AG04449 (cell line): ENCODE results near the gene GRM2.
"Not testable (repeated sequence)": the region's sequence is repeated elsewhere in the genome, so short reads cannot be mapped to it uniquely, and the experiment has no call there.

Experiments used
- CTCF ChIA-PET: fragments of 350-600 bp; formaldehyde crosslinking; extraction: SDS; loops from one replicate; lab custom pipeline; 2021; ENCODE audit warnings: antibody characterized with exemption; lab: Yijun Ruan, JAX
- POLR2A ChIA-PET: fragments of 400-600, 350-600 bp; formaldehyde crosslinking; extraction: SDS; loops from one replicate; lab custom pipeline; 2020; ENCODE audit warnings: antibody characterized with exemption, inconsistent platforms; lab: Yijun Ruan, JAX
- DNase-seq: peaks from one replicate; pipeline ENCODE4 v3.0.0-alpha.2; 2010; ENCODE audit warnings: low read depth, low spot score
- H3K4me3 ChIP-seq: 2 replicates; pipeline ENCODE4 v1.5.1; 2011; ENCODE audit warnings: low read depth, mild to moderate bottlenecking, control low read depth, low read length
- CTCF ChIP-seq: IDR thresholded peaks from one replicate; pipeline ENCODE4 v1.5.1; 2011; ENCODE audit warnings: mild to moderate bottlenecking, moderate library complexity, low read length, control low read depth, inconsistent platforms; ENCODE audit not compliant: insufficient read depth; ENCODE audit errors: missing control alignments

GRM2 gene

GRCh38 chr3:51729042-51729633 is 22.3 kb downstream of the GRM2 start:
- TF ChIP-seq CTCF, result no peak
- CTCF ChIA-PET, result interaction anchor here (1.7 kb wide), 1 partner anchor 10 kb away, joined by 6 read pairs; no protein-coding TSS in a partner anchor
- no peak for DNase-seq
- H3K4me3 ChIP-seq, result no peak overlapping the region
- POLR2A ChIA-PET, result no interaction called here

GRCh38 chr3:51733859-51734571 is 27.1 kb downstream of the GRM2 start:
- ChIA-PET CTCF (interaction anchor here (1.4 kb wide), 1 partner anchor 66 kb away, joined by 5 read pairs; no protein-coding TSS in a partner anchor), POLR2A (no interaction called here)
- TF ChIP-seq CTCF, result no peak
- no peak overlapping the region for H3K4me3 ChIP-seq
- DNase-seq, result no peak

- POLR2A ChIA-PET, result no interaction called here
- DNase-seq, result no peak
- H3K4me3 ChIP-seq, result no peak overlapping the region
- no peak for TF ChIP-seq CTCF
- CTCF ChIA-PET, result interaction anchor here (0.8 to 1.4 kb wide), 2 partner anchors 16 to 66 kb away, joined by 3 to 5 read pairs; no protein-coding TSS in a partner anchor
These were observed 27.7 kb downstream of the GRM2 start for GRCh38 chr3:51734572-51734907.

GRCh38 chr3:51735039-51735438 is 28.2 kb downstream of the GRM2 start:
- ChIA-PET POLR2A (no interaction called here), CTCF (interaction anchor here (0.8 kb wide), 1 partner anchor 16 kb away, joined by 3 read pairs; no protein-coding TSS in a partner anchor)
- no peak for DNase-seq
- no peak overlapping the region for H3K4me3 ChIP-seq
- no peak for TF ChIP-seq CTCF

- no peak overlapping the region for H3K4me3 ChIP-seq
- CTCF ChIA-PET, result no interaction called here
- no peak for DNase-seq
- no peak for TF ChIP-seq CTCF
- POLR2A ChIA-PET, result no interaction called here
These were observed 29.1 kb downstream of the GRM2 start for GRCh38 chr3:51735950-51736349.

DNA sequence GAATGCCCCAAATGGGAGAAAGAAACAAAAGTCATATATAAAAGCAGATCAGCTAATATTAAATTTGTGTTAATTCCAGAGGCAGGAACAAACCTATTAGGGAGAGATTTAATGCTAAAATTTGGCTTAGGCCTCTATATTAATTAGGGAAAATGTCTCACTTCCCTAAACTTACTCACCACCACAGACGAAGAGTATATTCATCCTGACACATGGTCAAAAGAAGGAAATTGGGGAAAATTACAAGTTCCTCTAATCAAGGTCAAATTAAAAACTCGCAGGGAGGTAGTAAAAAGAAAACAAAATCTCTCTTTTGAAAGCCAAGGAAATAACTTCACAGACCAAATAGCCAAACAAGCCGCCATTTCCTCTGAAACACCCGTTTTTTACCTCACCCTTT is 32.2 kb downstream of the GRM2 start:
- no peak for DNase-seq
- CTCF ChIA-PET, result no interaction called here
- no peak for TF ChIP-seq CTCF
- POLR2A ChIA-PET, result no interaction called here
- no peak overlapping the region for H3K4me3 ChIP-seq

DNA sequence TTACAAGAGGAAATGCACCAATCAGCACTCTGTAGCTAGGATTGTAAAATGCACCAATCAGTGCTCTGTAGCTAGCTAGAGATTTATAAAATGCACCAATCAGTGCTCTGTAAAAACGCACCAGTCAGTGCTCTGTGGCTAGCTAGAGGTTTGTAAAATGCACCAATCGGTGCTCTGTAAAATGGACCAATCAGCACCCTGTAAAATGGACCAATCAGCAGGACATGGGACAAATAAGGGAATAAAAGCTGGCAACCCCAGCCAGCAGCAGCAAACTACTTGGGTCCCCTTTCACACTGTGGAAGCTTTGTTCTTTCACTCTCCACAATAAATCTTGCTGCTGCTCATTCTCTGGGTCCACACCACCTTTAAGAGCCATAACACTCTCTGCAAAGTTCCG is 35.5 kb downstream of the GRM2 start:
- H3K4me3 ChIP-seq, POLR2A ChIA-PET, DNase-seq, CTCF ChIA-PET: not testable (repeated sequence)

DNA sequence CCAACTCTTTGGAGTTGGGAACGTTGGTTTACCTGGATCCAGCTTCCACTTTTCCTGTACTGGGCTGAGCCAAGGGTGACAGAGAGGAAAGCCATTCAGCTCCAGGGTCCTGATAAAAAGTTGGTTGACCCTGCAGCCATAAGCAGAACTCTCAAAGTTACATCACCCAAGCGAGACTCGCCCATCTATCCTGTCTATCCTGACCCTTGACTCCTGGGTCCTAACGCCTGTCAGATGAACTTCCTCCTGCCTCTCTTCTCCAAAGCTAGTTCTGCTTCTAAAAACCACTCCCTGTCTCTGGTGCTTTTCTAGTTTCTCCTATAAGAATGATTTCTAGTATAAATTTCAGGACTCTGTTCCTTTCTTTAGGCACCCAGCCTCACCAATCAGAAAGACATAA is 36.1 kb downstream of the GRM2 start:
- H3K4me3 ChIP-seq, POLR2A ChIA-PET, CTCF ChIA-PET, DNase-seq: not testable (repeated sequence)
